DND-41 (cell line): ENCODE measurements around the gene PTPRE.
A peak's percentile ranks its signal among the peaks of the same experiment; 100 is the strongest.

Experiments used
- EZH2 ChIP-seq: IDR thresholded peaks from 3 replicates; pipeline ENCODE4 v1.6.1; 2012; ENCODE audit warnings: borderline replicate concordance, low read depth, mild to moderate bottlenecking, moderate library complexity, low read length, inconsistent platforms; ENCODE audit not compliant: severe bottlenecking
- TF ChIP-seq, protein P1 (sequence below): IDR thresholded peaks from 2 replicates; pipeline ENCODE4 v1.5.1; 2012; ENCODE audit warnings: borderline replicate concordance, low read length, moderate library complexity, mild to moderate bottlenecking; ENCODE audit not compliant: poor library complexity, severe bottlenecking; ENCODE audit errors: extremely low read depth

DNA sequence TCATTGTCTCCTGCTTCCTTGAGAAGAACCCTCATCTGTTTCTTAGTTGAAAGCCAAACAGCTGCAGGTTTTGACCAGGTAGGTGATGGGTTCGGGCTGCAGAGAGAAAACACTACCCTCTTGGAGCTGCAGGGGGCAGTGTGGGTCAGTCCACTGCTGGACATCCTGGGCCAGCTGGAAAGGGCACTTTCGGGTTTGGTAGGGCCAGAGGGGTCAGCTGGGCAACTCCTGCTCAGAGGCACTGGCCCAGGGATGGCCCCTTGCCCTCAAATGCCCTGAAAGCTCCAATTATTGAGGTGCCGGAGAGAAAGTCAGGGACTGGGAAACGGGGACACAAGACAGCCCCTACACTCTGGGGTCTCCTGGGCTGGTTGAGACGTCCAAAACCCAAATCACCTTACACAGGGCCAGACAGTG is 128.7 kb downstream of the PTPRE start:
- TF ChIP-seq, protein P1, sequence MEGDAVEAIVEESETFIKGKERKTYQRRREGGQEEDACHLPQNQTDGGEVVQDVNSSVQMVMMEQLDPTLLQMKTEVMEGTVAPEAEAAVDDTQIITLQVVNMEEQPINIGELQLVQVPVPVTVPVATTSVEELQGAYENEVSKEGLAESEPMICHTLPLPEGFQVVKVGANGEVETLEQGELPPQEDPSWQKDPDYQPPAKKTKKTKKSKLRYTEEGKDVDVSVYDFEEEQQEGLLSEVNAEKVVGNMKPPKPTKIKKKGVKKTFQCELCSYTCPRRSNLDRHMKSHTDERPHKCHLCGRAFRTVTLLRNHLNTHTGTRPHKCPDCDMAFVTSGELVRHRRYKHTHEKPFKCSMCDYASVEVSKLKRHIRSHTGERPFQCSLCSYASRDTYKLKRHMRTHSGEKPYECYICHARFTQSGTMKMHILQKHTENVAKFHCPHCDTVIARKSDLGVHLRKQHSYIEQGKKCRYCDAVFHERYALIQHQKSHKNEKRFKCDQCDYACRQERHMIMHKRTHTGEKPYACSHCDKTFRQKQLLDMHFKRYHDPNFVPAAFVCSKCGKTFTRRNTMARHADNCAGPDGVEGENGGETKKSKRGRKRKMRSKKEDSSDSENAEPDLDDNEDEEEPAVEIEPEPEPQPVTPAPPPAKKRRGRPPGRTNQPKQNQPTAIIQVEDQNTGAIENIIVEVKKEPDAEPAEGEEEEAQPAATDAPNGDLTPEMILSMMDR = peak; percentile 92
- no peak for TF ChIP-seq EZH2
